Upper lobe of right lung (tissue), 1 donor: ENCODE results near the gene SCN10A. TPM values are rescaled to one million over a fixed set of nuclear protein-coding genes. Genes with fewer than 3 reads are reported as not detected.
A peak's percentile ranks its signal among the peaks of the same experiment; 100 is the strongest.

ENCODE experiments used
- ATAC-seq: fragments of 200-7000 bp; cut with Tn5 transposase; one replicate; pipeline ENCODE4 v1.9.1; 2020; ENCODE audit warnings: mild to moderate bottlenecking, moderate library complexity
- DNase-seq: peaks from one replicate; pipeline ENCODE4 v3.0.0-alpha.2; 2020
- H3K27ac ChIP-seq: fragments of 200-600 bp; one replicate; pipeline ENCODE4 v1.8.0; 2022
- H3K27me3 ChIP-seq: fragments of 200-600 bp; one replicate; pipeline ENCODE4 v1.8.0; 2022; ENCODE audit warnings: mild to moderate bottlenecking
- H3K36me3 ChIP-seq: fragments of 200-600 bp; one replicate; pipeline ENCODE4 v1.8.0; 2022
- H3K4me1 ChIP-seq: fragments of 200-600 bp; one replicate; pipeline ENCODE4 v1.8.0; 2022
- H3K4me3 ChIP-seq: fragments of 200-600 bp; one replicate; pipeline ENCODE4 v1.8.0; 2022; ENCODE audit warnings: mild to moderate bottlenecking
- H3K9me3 ChIP-seq: fragments of 200-600 bp; one replicate; pipeline ENCODE4 v1.8.0; 2022
- CTCF ChIP-seq: fragments of 200-600 bp; IDR thresholded peaks from one replicate; pipeline ENCODE4 v1.8.0; 2022; ENCODE audit warnings: antibody characterized with exemption
- intact Hi-C: fragments of 100-400 bp; cut with DNase I; formaldehyde crosslinking; loops from one replicate; pipeline ENCODE4 v1.11.0; 2022
- total RNA-seq: library from RNA; stranded (reverse); fragmentation: NEBNext Ultra II Directional; extraction: Animal tissue kit (Norgen Biotek cat#: 25700); gene quantifications from one replicate; pipeline ENCODE4 v1.2.1, GENCODE V29; 2021
- donor health status: DM: no; HTN: yes; CAD: no; lungs with severe emphysema.

The SCN10A gene
- total RNA-seq, 1 donor from 2014 or later, result not detected

DNA sequence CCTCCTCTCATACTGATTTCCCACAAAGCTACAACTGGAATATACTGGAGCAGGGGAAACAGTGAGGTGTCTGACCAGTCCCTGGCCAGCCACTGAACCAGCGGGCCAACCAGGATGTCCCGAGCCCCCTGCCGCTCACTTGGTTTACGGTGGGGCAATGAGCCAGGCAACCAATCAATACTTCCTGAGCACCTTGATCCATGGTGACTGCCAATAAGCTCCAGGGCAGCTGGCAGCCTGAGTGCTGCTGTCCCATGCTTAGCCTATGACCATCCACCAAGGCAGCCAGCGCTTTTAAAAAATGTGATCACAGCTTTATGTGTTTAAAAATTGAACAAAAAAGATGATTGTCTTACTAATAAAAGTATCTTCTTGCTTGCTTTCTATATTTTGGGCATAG lies 4.2 kb downstream of the SCN10A start:
- TF ChIP-seq CTCF, result no peak
- ATAC-seq, result no peak
- Histone ChIP-seq H3K9me3 (no peaks in the 10 kb centered on the region), H3K27ac (no peak overlapping the region), H3K27me3 (no peaks in the 10 kb centered on the region), H3K4me3 (no peak overlapping the region), H3K4me1 (no peaks in the 10 kb centered on the region), H3K36me3 (no peaks in the 10 kb centered on the region)
- intact Hi-C loops, result no loop called here
- no peak for DNase-seq

- Histone ChIP-seq H3K36me3 (no peaks in the 10 kb centered on the region), H3K4me1 (no peaks in the 10 kb centered on the region), H3K4me3 (no peak overlapping the region), H3K27me3 (no peaks in the 10 kb centered on the region), H3K9me3 (no peaks in the 10 kb centered on the region), H3K27ac (no peak overlapping the region)
- DNase-seq, result no peak
- intact Hi-C loops, result no loop called here
- peak; percentile 65 for ATAC-seq
- no peak for TF ChIP-seq CTCF
These were observed 10.1 kb downstream of the SCN10A start for GRCh38 chr3:38805765-38806386.

GRCh38 chr3:38805004-38805403 lies 11.0 kb downstream of the SCN10A start:
- intact Hi-C loops, result no loop called here
- ATAC-seq, result no peak

DNA sequence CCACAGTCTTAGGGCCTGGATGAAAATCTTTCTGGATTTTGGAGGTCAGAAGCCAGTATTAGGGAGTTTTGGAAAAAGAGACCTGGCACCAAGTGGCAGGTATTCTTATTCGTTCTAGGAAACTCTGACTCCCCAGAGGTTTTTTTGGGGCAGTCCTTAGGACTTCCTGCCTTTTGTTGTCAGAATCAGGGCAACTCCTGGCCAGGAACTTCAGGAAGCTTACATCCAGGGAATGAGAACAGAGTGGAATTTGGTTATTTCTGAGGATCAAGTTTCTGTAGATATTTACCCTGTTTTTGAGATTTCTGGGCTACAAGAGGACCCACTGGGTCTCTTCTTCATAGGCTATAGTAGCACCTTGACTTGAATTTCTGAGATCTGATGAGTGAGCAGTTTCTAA lies 15.5 kb downstream of the SCN10A start:
- Histone ChIP-seq H3K9me3 (no peaks in the 10 kb centered on the region), H3K4me3 (no peak overlapping the region), H3K27ac (no peak overlapping the region), H3K4me1 (no peaks in the 10 kb centered on the region), H3K27me3 (no peaks in the 10 kb centered on the region), H3K36me3 (no peaks in the 10 kb centered on the region)
- no peak for ATAC-seq
- intact Hi-C loops, result no loop called here
- no peak for DNase-seq
- TF ChIP-seq CTCF, result no peak

More at GRCh38 chr3:38805004-38805403, 11.0 kb downstream of the SCN10A start:
- H3K27me3 ChIP-seq, result no peaks in the 10 kb centered on the region
- no peaks in the 10 kb centered on the region for H3K9me3 ChIP-seq
- H3K27ac ChIP-seq, result no peak overlapping the region
- no peaks in the 10 kb centered on the region for H3K4me1 ChIP-seq
- no peak overlapping the region for H3K4me3 ChIP-seq
- no peak for DNase-seq
- no peak for TF ChIP-seq CTCF
- H3K36me3 ChIP-seq, result no peaks in the 10 kb centered on the region

GRCh38 chr3:38793721-38794120 lies 22.3 kb downstream of the SCN10A start:
- intact Hi-C loops, result no loop called here
- H3K36me3 ChIP-seq, result no peaks in the 10 kb centered on the region
- DNase-seq, result no peak
- no peak overlapping the region for H3K4me3 ChIP-seq
- no peak overlapping the region for H3K27ac ChIP-seq
- H3K9me3 ChIP-seq, result no peaks in the 10 kb centered on the region
- peaks cover 5% of the 10 kb centered on the region for H3K27me3 ChIP-seq
- ATAC-seq, result no peak
- no peaks in the 10 kb centered on the region for H3K4me1 ChIP-seq
- TF ChIP-seq CTCF, result no peak

DNA sequence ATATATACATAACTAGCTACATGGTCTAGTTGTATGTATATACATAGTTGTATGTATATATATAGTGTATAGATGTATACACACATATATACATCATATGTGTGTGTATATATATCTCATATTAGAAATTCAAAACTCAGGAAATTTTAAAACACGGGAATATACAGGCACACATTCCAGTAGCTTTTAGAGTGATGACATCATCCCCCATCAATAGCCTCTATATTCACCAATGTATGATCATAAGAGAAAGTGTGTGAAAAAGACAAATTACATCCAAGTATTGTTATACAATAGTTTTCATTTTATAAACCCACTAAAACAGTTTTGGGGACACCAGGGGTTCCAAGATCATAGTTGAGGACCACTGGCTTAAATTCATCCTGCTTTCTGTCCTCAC lies 23.0 kb downstream of the SCN10A start:
- no peak for DNase-seq
- ATAC-seq, result no peak
- no peaks in the 10 kb centered on the region for H3K9me3 ChIP-seq

More for the DNA sequence above, 23.0 kb downstream of the SCN10A start:
- peaks cover 5% of the 10 kb centered on the region for H3K27me3 ChIP-seq
- intact Hi-C loops, result no loop called here
- no peak overlapping the region for H3K27ac ChIP-seq
- H3K4me1 ChIP-seq, result no peaks in the 10 kb centered on the region
- H3K36me3 ChIP-seq, result no peaks in the 10 kb centered on the region
- no peak for TF ChIP-seq CTCF
- H3K4me3 ChIP-seq, result no peak overlapping the region
